ENCODE results near the gene ECHS1. TPM values are rescaled to one million over a fixed set of nuclear protein-coding genes. Genes with fewer than 3 reads are reported as not detected.

Gene ECHS1
- total and polyA plus RNA-seq, 7 donors = 83.2 to 151 (median 121) TPM

DNA sequence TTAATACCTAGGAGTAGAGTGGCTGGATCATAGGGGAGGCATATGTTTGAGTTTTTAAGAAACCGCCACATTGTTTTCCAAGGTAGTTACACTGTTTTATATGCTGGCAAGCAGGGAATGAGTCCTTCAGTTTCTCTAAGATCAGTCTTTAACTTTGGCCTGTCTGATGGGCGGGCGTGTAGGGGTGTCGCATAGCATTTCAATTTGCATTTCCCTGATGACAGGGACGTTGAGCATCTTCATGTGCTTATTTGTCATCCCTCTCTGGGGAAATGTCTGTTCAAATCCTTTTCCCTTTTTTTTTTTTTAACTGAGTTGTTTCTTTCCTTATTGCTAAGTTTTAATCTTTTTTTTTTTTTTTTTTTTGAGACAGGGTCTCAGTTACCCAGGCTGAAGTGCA, 30.6 kb upstream of the ECHS1 start:
- intact Hi-C loops (cut with DNase I) = no loop called here
- no peaks in the 10 kb centered on the region for H3K9me3 ChIP-seq
- no peaks in the 10 kb centered on the region for H3K27me3 ChIP-seq (ENCODE audit: insufficient read depth in 3 of 3, low read length in 2 of 3)
- peaks cover 17 to 97% of the 10 kb centered on the region in 2 donors for H3K36me3 ChIP-seq (ENCODE audit: insufficient read depth in 1 of 2, low read depth in 1 of 2)
- DNase-seq (no peak), ATAC-seq (no peak)
- H3K27ac ChIP-seq = no peak overlapping the region
- no peak overlapping the region for H3K4me3 ChIP-seq
- TF ChIP-seq, protein P1, sequence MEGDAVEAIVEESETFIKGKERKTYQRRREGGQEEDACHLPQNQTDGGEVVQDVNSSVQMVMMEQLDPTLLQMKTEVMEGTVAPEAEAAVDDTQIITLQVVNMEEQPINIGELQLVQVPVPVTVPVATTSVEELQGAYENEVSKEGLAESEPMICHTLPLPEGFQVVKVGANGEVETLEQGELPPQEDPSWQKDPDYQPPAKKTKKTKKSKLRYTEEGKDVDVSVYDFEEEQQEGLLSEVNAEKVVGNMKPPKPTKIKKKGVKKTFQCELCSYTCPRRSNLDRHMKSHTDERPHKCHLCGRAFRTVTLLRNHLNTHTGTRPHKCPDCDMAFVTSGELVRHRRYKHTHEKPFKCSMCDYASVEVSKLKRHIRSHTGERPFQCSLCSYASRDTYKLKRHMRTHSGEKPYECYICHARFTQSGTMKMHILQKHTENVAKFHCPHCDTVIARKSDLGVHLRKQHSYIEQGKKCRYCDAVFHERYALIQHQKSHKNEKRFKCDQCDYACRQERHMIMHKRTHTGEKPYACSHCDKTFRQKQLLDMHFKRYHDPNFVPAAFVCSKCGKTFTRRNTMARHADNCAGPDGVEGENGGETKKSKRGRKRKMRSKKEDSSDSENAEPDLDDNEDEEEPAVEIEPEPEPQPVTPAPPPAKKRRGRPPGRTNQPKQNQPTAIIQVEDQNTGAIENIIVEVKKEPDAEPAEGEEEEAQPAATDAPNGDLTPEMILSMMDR (IDR thresholded peaks at IDR 0.05) = no peak
- no peaks in the 10 kb centered on the region for H3K4me1 ChIP-seq
- WGBS, 3 donors = 88 to 91% (median 90%) methylated on average over 5 of the region's 5 CpGs

- ATAC-seq = no peak
- TF ChIP-seq, protein P1 (IDR thresholded peaks at IDR 0.05) = no peak
- H3K36me3 ChIP-seq (ENCODE audit: insufficient read depth in 1 of 2, low read depth in 1 of 2) = peaks cover 15 to 97% of the 10 kb centered on the region in 2 donors
- no peak overlapping the region for H3K27ac ChIP-seq
- no peak for DNase-seq
- intact Hi-C loops (cut with DNase I) = no loop called here
- H3K9me3 ChIP-seq = no peaks in the 10 kb centered on the region
- H3K4me3 ChIP-seq = no peak overlapping the region
- H3K27me3 ChIP-seq (ENCODE audit: insufficient read depth in 3 of 3, low read length in 2 of 3) = no peaks in the 10 kb centered on the region
- no peaks in the 10 kb centered on the region for H3K4me1 ChIP-seq
- WGBS, 3 donors = 87 to 88% (median 87%) methylated on average over 16 of the region's 16 CpGs
These were observed 30.2 kb upstream of the ECHS1 start for GRCh38 chr10:133403359-133403758.

DNA sequence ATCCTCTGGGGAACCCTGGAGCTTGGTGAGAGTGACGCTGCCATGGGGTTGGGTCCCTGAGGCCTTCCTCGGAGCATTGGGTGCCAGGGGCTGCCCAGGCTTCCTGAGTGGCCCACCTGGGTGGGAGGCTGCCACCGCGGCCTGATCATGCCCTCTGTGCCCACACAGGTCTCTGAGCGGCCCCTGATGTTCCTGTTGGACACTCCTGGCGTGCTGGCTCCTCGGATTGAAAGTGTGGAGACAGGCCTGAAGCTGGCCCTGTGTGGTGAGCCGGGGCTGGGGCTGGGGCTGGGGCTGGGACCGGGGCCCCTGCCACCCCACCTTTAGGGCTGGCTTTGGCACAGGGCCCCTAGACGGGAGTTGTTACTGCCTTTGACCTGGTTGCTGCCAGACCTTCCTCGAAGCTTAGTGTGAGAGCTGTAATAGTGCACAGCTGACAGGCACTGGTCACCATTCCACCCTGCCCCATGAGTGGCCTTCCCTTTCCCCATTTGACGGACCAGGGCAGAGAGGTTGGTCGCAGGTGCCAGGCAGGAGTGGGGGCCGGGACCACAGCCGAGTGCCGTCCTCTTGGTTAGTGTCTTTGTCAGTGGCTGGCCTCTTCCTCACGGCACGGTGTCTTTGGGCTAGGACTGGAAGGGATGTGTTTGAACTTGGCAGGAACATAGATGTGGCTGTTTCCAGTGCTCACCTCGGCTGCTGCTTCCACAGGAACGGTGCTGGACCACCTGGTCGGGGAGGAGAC, 29.0 kb upstream of the ECHS1 start:
- DNase-seq = peak in 1 of 2 donors; percentile 47
- no peaks in the 10 kb centered on the region for H3K27me3 ChIP-seq (ENCODE audit: insufficient read depth in 3 of 3, low read length in 2 of 3)
- intact Hi-C loops (cut with DNase I) = no loop called here
- TF ChIP-seq, protein P1 (IDR thresholded peaks at IDR 0.05) = no peak
- H3K4me3 ChIP-seq = no peak overlapping the region
- H3K4me1 ChIP-seq = no peaks in the 10 kb centered on the region
- 95 to 96% (median 95%) methylated on average over 21 of the region's 21 CpGs for WGBS, 3 donors
- no peaks in the 10 kb centered on the region for H3K9me3 ChIP-seq
- no peak overlapping the region for H3K27ac ChIP-seq
- ATAC-seq = no peak
- peaks cover 12 to 95% of the 10 kb centered on the region in 2 donors for H3K36me3 ChIP-seq (ENCODE audit: insufficient read depth in 1 of 2, low read depth in 1 of 2)

GRCh38 chr10:133401500-133401899, 28.3 kb upstream of the ECHS1 start:
- DNase-seq = no peak
- no peak overlapping the region for H3K27ac ChIP-seq
- no peaks in the 10 kb centered on the region for H3K4me1 ChIP-seq
- no peak overlapping the region for H3K4me3 ChIP-seq
- intact Hi-C loops (cut with DNase I) = no loop called here
- peak in 1 of 4 donors; percentile 23 for ATAC-seq
- no peaks in the 10 kb centered on the region for H3K27me3 ChIP-seq (ENCODE audit: insufficient read depth in 3 of 3, low read length in 2 of 3)
- TF ChIP-seq, protein P1 (IDR thresholded peaks at IDR 0.05) = no peak
- 95% methylated on average over 12 of the region's 12 CpGs for WGBS, 3 donors
- no peaks in the 10 kb centered on the region for H3K9me3 ChIP-seq
- peaks cover 12 to 95% of the 10 kb centered on the region in 2 donors for H3K36me3 ChIP-seq (ENCODE audit: insufficient read depth in 1 of 2, low read depth in 1 of 2)
